GM21360 (cell line): ENCODE data around the gene CLRN2.

ENCODE experiments used
- ATAC-seq: cut with Tn5 transposase; IDR thresholded peaks from one replicate; pipeline ENCODE4 v1.9.1; 2021; ENCODE audit warnings: mild to moderate bottlenecking, moderate library complexity; ENCODE audit not compliant: unreplicated experiment

The CLRN2 gene, protein sequence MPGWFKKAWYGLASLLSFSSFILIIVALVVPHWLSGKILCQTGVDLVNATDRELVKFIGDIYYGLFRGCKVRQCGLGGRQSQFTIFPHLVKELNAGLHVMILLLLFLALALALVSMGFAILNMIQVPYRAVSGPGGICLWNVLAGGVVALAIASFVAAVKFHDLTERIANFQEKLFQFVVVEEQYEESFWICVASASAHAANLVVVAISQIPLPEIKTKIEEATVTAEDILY

DNA sequence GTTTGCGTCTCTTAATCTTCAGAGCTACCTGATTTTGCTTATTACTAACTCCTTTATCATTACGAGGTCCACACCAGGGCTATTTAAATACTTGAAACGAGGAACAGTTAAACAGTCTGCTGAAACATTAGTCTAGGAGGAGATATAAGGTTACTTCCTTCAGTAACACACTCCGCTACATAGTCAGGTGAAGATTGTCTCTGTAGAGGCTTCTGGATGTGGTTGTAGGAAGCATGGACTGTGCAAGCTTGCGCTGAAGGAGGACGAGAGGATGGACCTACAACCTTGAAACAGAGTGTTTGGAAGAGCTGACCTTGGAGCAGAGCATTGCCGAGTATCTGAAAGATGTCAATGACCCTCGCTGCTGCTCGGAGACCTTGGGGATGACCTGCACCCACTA lies at the start of gene CLRN2:
CLRN2 (plus strand) TSS at position 301 of the 400 bp plus-strand sequence. CDS start 102 bp downstream, outside the sequence.
- ATAC-seq = no peak

DNA sequence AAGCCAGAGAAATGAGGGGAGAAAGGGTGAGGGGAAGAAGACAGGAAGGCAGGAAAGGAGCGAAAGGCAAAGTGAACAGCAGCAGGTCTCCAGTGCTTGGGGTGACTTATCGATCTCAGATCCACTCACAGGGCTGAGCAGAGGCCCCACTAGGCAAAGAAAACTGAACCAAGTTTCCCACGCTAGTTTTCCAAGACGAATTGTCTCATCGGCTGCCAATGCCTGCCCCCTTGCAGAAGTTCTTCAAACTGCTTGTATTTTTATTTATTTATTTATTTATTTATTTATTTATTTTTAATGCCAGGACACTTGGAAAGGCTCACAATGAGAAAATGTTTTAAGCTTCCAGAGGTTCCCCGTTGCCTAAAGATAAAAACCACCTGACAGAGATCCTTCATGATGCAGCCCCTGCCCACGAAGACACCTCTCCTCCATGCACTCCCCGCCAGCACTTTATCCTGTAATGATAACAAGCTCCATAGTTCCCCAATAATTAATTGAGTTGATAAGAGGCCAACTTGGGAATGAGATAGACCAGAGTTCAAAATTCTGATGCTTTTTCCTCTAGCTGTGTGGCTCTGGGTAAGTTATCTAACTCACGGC lies 46.2 kb upstream of the CLRN2 start:
- ATAC-seq = no peak

DNA sequence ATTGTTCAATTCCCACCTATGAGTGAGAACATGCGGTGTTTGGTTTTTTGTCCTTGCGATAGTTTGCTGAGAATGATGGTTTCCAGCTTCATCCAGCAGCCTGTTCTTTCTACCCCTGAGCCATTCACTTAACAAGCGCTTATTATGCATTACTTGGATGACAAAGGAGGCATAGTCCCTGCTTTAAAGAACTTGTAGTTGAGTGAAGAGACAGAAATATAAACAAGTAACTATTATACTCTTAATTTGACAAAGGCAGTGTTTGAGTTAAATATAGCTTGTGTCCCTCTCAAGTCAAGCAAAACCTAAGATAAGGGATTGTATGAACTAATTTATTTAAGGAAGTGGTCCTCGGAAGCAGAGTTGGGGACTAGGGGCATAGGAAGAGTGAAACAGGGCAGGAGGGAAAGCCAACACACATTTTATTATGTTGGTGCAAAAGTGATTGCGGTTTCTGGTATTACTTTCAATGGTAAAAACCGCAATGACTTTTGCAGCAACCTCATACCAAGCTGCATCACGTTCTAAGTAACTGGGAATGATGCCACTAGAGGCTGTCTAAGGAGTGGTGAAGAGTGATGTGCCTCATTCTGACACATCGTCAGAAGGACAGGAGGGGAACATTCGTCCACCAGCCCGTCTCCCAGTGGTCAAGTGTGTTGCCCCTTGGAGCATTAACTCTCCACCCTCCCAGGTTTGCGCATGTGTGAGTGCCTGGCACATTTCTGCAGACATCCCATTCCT lies 44.9 kb upstream of the CLRN2 start:
- ATAC-seq = no peak

DNA sequence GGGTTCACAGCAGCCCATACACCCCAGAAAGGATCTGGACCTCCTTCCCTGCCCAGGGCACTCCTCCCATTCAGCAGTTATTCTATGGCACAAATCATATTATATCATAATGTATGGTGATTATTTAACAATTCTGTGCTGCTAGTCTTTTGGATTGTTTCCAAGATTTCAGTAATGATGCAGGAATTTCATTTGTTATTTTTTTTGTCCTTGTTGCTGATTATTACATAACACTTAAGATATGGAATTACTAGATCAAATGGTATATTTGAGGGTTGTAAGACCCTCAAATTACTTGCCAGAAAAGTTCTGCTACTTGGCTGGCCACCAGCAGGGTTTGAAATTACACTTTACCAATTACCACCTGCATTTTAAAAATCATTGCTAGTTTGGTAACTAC lies 39.5 kb upstream of the CLRN2 start:
- no peak for ATAC-seq

DNA sequence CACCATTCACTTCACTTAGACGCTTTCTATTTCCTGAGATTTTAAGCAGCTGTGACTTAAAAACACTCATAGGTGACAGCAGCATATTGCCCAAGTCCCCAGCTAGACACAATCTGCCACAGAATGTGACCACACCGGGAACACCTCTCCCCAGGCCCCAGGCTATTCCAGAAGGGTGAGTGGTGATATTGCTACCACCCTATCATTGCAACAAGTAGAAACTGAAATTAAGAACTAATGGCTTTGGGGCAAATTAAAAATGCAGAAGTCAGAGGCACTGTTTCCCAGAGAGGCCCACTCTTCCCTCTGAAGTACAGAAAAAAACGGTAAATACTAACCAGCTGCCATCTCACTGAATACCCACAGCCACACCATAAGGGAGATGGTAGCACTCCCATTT lies 38.1 kb upstream of the CLRN2 start:
- no peak for ATAC-seq

DNA sequence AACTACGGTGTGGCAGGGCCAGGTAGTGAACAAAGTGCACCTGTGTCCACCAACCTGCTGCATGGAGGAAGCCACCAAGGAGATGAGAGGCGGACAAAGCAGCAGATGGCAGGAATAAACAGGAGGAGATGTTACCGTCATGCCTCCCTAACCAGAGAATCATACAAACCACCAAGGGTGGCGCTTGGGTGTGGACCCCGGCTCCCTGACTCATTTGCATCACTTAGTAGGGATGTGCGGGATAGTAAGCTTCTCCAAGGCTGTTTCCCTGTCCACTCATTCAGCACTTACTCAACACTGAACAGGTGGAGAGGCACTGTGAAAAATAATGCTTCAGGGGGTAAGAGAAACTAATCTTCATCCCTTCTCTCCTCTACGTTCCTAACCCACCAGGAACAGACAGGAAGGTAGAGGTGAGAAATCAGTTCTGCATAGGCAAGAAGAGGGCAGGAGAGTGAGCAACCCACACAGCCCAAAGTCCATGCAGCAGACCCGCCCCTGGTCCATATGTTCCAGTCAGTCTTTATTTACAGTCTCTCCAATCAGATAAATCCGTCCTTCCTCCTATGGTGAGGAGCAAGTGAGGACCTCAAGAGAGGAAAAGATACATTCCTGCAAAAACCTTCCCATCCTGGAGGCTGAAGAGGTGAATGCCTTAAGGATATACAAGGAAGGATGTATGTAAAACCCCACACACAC lies 37.0 kb upstream of the CLRN2 start:
- ATAC-seq = no peak

DNA sequence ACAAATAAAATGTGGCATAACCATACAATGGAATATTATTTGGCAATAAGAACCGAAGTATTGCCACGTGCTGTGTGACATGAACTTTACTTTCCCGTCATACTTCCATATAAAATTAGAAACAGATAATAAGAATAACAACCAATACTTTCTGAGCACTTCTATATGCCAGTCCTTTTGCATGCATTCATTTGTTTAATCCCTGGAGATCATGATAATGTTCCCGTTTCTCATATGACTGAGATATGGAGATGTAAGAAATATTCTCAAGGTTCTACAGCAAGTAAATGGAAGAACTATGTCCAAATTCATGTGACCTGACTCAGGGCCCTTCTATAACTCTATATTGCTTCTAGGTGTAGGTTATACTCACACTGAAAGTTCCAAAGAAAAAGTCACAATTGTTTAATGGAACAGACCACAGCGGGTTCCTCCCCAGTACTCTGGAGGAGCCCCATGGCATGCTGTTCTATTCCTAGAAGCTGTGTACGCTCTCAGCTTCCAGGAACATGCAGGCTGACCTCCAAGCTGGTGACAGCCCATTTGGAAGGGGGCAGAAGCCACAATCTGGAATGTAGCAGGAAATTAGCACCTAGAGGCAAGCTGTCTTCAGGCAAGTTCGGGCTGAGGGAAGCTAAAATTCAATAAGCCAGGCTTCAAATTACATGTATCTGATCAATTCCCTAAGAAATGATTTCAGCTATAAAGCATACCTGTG lies 34.6 kb upstream of the CLRN2 start:
- no peak for ATAC-seq

DNA sequence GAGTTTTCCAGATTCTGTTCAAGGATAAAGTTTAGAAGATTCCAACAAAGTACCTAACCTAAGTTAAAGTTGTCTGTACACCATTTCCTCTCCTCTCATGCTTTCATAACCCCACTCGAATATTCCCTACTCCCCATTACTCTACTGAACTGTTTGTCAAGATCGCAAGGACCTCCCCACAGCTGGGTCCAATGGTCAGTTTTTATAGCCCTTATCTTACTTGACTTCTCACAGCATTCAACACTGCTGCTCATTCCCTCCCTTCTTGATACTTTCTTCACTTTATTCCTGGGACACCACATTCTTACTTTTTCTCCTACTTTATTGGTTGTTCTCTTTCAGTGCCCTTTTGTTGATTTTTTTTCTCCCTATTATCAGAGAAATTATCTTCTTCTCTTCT lies 34.0 kb upstream of the CLRN2 start:
- ATAC-seq = no peak

DNA sequence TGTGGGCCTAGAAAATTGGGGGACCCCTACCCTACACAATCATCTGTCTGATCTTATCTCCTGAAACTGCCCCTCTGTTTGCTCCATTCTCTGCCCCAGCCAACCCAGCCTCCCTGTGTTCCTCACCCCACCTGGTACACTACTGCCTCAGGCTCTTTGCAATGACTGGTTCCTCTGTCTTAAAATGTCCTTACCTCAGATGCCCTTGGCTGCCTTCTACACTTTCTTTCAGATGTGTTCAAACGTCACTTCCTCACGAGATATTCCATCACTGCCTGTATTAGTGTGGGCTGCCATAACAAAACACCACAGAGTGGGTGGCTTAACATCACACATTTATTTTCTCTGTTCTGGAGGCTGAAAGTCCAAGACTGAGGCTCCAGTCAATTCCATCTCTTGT lies 32.2 kb upstream of the CLRN2 start:
- no peak for ATAC-seq

DNA sequence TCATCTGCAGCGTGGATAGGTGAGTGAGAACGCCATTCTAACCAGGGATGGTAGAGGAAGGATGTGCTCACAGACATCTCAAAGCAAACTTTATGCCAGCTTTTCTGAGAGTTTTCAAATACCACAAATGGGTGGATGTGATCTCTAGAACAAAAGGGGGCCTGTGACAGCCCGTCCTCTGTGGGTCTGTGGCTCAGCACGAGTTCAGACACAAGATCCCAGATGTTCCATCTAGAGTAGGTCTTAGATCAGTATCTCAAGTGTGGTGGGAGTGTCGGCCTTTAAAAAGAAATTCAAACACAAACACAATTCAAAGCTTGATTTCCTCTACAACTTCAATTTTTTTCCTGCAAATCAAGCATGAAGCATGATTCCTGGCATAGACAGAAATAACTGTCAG lies 25.8 kb upstream of the CLRN2 start:
- ATAC-seq = no peak

DNA sequence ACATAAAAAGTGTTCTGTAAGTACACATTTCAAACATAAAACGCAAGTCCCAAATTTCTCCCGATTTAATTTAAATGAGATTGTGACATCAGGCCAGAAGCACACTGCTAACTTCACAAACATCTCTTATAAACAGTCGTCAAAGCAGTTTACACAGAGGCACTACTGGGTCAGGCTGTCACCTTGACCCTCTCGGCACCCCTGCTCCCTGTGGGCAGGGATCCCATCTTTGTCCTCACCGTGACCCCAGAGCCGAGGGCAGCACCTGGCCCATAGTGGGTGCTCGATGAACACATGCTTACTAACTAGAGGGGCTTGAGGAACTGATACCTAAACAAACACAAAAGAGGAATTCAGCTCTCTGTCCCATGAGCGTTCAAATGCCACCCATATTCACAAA lies 25.2 kb upstream of the CLRN2 start:
- ATAC-seq = no peak

DNA sequence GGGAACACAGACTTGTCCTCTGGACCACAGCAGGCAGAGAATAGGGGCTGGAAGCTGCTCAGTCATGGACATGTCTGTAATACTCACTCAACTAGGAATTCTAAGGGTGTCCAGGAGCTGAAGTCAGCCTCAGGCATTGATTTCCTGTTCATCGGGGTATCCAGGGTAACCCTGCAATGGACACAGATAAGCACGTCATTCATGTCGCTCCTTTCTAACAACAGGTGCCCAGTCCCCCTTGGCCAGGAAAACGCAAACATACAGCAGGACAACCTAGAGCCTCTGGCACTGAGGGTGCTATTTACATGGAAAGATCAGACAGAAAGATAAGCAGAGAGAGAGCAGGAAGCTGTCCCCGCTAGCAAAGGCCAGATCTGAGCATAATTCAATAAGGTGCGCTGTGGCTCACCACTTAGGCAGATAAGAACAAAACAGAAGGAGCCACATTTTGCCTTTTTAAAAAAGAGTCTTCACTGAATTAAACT lies 24.3 kb upstream of the CLRN2 start:
- no peak for ATAC-seq

DNA sequence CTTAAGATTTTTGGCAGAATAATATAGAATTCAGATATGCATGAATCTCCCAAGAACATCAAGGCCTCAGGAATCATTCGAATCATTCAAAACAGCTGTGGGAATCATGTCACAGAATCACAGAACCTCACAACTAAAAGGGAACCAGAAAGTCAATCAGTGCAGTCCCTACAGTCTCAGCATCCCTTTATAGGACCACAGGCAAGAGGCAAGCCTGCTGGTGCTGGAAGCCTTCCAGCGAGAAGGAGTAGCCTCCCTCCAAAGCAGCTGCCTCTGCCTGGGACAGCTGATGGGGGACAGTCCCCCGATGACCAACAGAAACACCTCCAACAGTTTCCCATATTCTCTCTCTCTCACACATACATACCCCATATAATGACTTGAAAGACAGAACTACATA lies 23.8 kb upstream of the CLRN2 start:
- no peak for ATAC-seq

DNA sequence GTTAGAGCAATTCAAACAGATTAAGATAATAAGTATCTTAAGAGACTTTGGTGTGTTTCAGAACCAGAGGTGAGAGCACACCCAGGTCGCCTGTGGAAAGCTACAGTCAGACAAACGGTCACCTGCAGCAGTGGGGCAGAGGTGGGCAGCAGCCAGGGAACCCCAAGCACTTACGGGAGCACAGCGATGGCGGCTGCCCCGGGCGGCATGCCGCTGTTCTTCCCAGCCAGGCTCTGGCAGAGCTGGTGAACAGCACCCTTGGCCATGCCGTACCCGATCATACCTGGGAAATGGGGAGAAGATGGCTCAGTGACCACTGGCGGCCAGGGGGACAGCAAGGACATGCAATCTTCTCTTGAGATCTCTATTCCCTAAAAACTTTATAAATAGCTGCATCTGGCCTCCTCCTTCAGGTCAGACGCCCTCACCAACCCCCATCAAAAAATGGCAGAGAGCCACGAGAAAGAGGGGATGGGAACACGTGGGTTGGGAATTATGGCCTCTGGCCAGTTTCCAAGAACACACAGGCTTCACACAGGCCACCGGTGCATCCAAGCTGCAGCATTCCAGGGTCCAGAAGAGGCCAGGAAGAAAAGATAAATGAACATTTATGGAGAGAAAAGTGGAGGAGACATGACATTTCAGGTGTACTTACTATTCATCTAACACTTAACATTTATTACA lies 22.8 kb upstream of the CLRN2 start:
- no peak for ATAC-seq

DNA sequence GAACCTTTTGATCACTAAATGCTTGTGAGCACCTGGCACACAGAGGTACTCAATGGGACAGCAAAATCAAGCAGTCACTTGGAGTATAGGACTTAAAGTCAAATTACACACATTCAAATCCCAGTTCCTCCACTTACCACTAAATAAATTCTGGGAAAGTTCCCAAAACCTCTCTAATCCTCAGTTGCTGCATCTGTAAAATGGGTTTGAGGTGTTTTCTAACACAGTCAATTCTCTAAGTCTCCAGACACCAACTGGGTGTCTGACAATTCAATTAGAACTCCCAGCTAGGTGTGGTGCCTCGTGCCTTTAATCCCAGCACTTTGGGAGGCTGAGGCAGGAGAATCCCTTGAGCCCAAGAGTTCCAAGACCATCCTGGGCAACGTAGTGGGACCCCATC lies 22.1 kb upstream of the CLRN2 start:
- ATAC-seq = no peak

DNA sequence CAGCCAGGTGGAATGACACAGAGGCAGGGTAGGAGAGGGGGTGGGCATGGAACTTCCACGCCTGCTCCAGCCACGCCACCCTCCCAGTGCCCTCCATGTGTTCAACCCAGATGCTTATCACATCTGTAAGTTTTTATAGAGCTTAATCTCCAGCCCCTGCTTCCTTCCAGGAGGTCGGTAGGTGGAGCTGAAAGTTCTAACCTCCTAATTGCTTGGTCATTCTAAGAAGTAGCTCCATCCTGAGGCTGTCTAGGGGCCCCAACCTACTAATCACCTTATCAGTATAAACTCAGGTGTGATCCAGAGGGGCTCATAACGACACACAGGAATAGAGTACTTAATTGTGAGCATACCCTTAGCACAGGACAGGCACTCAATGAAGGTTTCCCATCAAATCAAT lies 21.3 kb upstream of the CLRN2 start:
- no peak for ATAC-seq

DNA sequence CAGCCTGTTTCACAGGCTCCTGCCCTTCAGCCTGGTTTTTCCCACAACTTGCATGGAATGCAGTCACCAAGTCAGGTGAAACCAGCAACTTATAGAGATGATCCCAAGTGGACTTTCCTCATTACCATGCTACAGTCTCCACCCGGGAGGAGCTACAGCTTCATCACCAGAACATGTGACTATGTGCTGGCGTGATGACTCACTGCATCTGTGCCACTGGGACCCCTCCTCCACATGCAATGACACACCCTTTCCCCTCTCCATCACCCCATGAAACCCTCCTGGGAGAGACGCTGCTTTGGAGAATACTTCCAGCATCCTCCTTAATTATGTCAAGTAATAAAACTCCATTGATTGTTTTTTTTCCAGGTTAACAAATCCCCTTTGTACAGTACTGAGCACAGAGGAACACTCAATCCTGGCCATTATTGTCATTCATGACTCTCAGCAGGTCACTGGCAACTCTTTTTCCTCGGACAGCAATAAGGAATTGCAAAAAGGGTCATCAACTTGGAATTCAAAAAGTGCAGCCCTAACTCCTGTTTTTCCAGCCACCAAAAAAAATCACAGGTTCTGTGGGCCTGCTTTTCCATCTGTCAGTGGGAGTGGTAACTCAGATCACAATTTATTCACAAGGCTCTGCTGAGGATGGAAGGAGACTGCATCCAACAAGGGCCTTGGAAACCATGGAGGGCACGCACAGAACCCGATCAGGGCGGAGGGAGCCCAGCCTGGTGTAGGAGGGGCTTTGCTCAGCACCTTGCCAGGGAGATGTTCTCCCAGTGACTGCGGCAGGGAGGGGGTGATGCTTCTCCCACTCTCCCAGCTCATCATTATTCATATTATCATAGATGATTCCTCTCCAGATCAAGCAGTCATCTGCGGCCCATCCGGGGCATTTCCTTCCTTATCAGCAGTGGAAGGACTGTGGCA lies 20.4 kb upstream of the CLRN2 start:
- ATAC-seq = no peak

DNA sequence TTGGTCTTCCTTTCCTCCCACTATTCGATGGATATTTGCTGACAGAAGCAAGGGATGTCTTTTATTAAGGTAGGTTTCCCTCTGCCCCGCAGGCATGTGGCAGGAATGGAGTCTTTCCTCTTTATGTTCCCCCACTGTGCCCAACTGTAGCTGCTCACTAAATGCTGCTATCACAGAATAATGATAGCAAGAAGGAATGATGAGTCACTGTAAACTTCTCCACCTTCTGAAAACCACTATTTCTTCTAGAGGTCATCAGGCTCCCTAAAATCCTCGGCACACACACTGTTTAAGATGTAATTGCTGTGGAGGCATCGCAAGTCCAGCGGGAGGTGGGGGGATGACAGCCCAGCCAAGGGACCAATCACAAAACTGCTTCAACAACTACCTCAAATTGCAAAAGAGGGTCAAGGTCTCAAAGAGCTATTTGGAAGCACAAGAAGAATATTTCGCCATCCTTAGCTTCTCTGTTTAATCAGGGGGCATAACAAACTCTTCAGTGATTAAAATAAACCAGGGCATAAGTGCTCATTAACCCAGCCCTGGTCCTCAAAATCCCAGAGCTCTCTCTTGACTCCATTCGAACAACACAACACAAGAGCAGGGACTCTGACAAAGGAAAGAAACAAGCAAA lies 17.0 kb upstream of the CLRN2 start:
- no peak for ATAC-seq

DNA sequence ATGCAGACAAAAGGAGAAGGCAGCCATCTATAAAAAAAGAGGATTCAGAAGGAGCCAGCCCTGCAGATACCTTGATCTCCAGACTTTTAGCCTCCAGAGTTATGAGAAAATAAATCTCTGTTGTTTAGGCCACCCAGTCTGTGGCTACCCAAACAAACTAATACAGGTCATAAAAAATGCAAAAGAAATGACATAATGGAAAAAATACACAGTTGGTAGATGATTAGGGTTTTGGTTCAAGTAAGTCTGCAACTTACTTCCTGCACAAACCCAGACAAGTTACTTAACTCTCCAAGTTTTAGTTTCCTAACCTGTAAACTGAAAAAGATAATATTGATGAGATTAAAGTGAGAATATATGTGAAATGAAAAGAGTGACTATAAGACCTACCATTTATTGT lies 14.4 kb upstream of the CLRN2 start:
- no peak for ATAC-seq
